Measurements from ENCODE around the gene ADO. TPM values are rescaled to one million over a fixed set of nuclear protein-coding genes. Genes with fewer than 3 reads are reported as not detected.
A peak's percentile ranks its signal among the peaks of the same experiment; 100 is the strongest.

ADO gene
- total and polyA plus RNA-seq, 9 of the 15 experiments (the other 6 are each of a cell fraction or from before 2014, with no cell fraction given), result 3.0 to 20.0 (median 16.1) TPM

- TF ChIP-seq, protein P1, sequence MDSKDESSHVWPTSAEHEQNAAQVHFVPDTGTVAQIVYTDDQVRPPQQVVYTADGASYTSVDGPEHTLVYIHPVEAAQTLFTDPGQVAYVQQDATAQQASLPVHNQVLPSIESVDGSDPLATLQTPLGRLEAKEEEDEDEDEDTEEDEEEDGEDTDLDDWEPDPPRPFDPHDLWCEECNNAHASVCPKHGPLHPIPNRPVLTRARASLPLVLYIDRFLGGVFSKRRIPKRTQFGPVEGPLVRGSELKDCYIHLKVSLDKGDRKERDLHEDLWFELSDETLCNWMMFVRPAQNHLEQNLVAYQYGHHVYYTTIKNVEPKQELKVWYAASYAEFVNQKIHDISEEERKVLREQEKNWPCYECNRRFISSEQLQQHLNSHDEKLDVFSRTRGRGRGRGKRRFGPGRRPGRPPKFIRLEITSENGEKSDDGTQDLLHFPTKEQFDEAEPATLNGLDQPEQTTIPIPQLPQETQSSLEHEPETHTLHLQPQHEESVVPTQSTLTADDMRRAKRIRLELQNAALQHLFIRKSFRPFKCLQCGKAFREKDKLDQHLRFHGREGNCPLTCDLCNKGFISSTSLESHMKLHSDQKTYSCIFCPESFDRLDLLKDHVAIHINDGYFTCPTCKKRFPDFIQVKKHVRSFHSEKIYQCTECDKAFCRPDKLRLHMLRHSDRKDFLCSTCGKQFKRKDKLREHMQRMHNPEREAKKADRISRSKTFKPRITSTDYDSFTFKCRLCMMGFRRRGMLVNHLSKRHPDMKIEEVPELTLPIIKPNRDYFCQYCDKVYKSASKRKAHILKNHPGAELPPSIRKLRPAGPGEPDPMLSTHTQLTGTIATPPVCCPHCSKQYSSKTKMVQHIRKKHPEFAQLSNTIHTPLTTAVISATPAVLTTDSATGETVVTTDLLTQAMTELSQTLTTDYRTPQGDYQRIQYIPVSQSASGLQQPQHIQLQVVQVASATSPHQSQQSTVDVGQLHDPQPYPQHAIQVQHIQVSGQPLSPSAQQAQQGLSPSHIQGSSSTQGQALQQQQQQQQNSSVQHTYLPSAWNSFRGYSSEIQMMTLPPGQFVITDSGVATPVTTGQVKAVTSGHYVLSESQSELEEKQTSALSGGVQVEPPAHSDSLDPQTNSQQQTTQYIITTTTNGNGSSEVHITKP (IDR thresholded peaks at IDR 0.05; ENCODE audit: partially characterized antibody), result no peak
- TF ChIP-seq ZNF197 (CRISPR knock-in tag; IDR thresholded peaks at IDR 0.05; ENCODE audit: low read depth) (no peak), NBN (IDR thresholded peaks at IDR 0.05; ENCODE audit: low read depth) (no peak), ZKSCAN3 (CRISPR knock-in tag; IDR thresholded peaks at IDR 0.05) (no peak), FIP1L1 (IDR thresholded peaks at IDR 0.05; ENCODE audit: low read depth, low read length, poor library complexity, severe bottlenecking) (no peak), ZNF263 (CRISPR knock-in tag; IDR thresholded peaks at IDR 0.05; ENCODE audit: borderline replicate concordance) (no peak), CBFA2T3 (IDR thresholded peaks at IDR 0.05) (no peak), ZNF282 (CRISPR knock-in tag; IDR thresholded peaks at IDR 0.05) (no peak), ARNT (IDR thresholded peaks at IDR 0.05) (no peak), REST (IDR thresholded peaks at IDR 0.05; ENCODE audit: borderline replicate concordance) (peak; percentile 32; the same call in 1 of the 2 replicates), REST (CRISPR knock-in tag; IDR thresholded peaks at IDR 0.05; ENCODE audit: low read depth) (no peak), NFE2 (IDR thresholded peaks at IDR 0.05; ENCODE audit: low read depth) (no peak)
- TF ChIP-seq, protein P2, sequence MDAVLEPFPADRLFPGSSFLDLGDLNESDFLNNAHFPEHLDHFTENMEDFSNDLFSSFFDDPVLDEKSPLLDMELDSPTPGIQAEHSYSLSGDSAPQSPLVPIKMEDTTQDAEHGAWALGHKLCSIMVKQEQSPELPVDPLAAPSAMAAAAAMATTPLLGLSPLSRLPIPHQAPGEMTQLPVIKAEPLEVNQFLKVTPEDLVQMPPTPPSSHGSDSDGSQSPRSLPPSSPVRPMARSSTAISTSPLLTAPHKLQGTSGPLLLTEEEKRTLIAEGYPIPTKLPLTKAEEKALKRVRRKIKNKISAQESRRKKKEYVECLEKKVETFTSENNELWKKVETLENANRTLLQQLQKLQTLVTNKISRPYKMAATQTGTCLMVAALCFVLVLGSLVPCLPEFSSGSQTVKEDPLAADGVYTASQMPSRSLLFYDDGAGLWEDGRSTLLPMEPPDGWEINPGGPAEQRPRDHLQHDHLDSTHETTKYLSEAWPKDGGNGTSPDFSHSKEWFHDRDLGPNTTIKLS (IDR thresholded peaks at IDR 0.05; ENCODE audit: borderline replicate concordance, low read depth), result no peak
Measured at GRCh38 chr10:62816331-62817120, 12.0 kb downstream of the ADO start, which contains the start of gene EGR2 (continued).

Data from K562 (cell line).